ENCODE measurements around the gene ASAP2.

ASAP2 gene

DNA sequence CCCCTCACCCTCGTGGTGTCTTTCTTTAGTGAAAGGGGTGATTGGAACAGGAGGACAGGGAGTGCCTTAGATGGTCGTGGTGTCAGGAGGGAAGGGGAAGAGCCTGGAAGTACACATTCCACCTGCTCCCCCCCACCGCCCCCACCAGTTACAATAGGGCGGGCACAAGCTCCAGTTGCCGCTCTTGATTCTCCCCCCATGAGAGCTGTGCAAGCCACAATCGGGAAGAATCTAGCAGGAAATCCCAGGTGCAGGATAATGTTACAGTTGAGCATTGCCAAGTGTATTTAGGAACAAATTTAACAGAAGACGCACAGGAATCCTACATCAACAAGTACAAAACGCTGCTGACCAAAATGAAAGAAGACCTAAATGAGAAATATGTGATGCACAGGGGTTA is 73.6 kb downstream of the ASAP2 start:
- DNase-seq, result no peak

DNA sequence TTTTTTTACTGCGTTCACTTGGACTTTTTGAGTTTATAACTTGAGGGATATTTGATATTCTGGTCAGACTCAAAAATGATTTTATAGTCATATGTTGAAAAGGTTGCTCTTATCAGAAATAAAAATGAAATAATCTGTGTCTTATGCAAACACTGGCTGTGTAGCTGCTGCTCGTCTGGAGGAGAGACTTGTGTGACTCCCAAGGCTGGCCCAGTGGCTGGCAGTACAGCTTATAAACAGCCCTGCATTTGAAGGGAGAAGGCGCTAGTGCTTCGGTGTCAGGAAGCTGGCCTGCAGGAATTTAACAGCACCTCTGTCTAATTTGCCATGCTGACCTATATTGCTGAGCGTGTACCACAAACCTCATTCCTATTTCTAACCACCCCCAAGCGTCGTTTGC is 74.5 kb downstream of the ASAP2 start:
- no peak for DNase-seq

DNA sequence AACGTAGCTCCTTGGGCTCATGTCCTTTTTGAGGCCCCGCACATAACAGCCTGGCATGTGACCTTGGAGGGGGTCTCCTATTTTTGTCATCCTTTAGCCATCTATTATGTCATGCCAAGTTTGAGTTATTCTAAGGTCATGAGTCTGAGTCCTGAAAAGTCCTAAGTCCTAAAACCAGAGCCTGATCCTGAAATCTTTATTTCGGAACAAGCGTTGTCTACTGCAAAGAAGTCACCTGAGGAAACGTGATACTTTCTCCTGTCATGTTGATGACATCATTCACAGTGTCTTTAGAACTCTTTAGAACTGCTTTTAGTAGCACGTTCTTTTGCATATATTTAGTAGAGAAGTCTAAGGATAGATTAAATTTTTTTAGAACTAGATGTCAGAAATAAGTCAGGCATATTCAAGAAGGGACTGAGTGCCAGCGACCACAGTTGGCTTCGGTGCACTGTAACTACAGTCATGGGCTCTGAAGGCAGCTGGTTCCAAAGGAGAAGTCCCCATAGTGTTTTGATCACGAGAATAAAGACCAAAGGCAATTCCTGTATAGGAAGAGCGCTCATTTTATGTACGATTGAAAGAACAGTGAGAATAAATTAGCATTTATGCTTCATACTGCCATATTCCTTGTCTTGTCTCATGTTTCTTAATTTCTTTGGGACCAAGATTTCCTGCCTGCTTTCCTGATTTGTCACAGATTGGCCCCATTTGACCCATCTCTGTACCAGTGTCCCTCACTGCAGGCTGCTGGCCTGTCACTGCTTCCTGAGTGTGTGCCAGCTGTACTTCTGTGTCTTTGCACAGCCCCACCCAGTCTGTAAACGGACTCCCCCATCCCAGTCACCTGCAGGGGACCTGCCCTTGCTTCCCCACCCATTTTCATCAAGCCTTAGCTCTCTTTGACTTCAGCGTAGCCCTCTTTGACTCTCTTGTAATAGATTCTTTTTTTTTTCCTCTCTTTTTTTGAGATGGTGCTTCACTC is 75.8 kb downstream of the ASAP2 start:
- DNase-seq, result no peak

DNA sequence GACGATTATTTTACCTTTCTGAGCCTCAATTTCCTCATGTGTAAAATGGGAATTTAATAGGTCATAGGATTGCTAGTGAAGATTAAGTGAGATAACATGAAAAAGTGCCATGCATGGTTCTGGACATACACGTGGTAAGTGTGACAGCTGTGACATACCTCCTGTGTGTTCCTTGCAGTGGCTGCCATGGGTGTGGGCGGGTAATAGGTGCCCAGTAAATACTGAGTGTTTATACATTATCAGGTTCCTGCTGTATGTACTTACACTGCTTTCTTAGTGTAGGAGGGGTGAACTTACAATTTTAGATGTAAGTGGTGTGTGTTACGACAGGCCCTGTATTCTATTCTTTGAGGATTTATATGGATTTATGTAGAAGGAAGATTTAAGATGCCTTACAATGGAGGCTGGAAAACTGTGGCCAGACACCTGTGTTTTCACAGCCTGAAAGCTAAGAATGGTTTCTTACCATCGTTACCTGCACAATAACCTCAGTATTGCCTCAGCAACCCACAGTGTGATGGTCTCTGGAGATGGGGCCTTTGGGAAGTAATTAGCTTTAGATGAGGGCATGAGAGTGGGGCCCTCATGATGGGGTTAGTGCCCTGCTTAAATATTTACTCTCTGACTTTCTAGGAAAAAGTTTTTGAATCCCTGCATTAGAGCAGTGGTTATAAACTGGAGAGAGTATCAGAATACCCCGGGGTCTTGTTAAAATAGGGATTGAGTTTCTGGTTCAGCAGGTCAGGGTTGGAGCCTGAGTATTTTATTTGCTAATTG is 78.1 kb downstream of the ASAP2 start:
- DNase-seq, result no peak

DNA sequence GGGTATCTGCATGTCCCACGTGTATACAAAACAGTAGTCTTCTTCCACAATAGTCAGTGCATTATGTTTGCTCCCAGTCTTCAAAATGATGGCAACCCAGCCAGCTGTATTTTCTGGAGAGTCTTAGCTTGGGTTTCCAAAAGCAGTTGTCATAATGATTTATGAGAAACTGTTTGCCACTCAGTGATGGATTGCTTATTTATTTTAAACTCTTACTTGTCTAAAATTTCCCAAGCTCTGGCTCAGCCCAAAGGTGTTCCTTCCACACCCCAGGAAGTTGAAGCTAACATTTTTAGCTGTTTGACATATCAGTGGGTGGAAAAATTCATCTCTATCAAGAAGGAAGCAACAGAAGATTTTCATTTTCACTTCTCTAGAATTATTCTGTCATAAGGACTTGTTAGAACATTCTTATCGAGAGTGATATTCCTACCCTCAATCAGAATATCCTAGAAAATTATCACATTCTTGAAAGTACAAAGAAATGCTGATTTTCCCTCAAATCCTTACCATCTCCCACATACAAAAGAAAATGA is 78.8 kb downstream of the ASAP2 start:
- DNase-seq, result no peak

DNA sequence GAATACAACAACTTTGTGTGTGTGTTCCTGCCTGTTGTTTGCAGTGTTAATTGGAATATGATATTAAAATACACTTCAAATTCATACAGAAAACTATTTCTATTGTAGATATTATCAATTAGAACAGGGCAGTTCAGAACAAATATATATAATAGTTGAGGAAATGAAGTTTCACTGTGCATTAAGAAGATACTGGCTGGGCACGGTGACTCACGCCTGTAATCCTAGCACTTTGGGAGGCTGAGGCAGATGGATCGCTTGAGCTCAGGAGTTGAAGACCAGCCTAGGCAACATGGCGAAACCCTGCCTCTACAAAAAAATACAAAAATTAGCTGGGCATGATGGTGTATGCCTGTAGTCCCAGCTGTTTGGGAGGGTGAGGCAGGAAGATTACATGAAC is 79.3 kb downstream of the ASAP2 start:
- no peak for DNase-seq

DNA sequence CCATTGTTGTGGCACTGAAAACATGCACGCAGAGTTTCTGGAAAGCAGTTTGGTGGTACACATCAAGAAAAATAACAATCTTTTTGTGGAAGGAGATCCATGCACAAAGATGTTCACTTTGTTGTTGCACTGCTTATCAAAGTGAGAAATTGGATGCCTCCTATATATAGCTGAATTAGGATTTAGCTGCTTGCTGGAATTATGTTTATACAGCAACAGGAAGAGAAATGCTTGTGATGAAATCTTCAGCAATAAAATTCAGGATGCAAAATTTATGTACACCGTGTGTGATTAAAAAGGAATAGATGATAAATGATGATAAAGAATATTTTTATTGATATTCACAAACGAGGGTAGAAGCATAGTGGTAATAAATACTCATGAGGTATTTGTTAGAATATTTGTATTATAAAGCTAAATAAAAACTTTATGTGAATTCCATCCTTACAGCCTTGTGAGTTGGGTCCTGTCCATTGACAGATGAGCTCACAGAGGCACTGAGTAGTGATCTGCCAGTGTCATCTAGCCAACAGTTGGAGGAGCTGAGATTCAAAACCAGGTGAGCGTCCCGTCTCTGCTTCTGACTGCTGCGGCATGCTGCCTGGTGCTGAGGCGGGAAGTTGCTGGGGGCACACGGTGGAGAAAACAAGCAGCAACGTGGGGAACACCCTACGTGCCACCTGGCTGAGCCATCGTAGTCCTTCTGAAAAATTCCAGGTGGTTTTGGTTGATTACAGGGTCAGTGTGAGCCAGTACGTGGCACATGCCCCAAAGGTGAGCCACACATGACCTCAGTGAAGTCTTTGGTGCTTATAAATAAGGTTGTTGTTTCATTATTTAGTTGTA is 80.2 kb downstream of the ASAP2 start:
- no peak for DNase-seq

DNA sequence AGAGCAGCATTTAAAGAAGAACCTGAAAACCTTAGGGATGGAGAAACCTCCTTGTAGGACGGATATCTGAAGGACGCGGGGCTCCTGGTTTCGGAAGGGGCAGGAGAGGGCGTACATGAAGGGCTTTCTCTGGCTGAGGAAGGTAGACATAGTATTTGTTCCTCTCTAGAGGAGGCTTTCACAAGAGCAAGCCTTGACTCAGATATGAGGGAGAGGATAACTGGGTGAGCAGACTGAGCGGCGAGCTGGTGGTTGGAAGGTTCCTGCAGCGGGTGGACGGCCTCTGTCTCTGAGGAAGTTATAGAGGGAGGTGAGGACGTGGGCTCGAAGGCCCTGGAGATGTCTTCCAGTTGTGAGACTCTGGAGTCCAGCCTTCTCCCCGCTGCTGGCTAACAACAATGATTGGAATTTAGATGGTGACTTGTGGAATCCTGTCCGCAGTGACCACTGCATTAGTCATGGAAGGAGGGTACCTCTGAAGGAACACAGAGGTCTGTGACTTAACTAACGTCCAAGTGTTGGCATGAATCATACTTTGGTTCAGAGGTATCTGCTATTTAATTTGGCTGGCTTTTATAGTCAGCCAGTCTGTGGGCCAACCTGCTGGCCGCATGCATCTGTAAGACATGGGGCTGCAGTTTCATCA is 80.9 kb downstream of the ASAP2 start:
- no peak for DNase-seq

DNA sequence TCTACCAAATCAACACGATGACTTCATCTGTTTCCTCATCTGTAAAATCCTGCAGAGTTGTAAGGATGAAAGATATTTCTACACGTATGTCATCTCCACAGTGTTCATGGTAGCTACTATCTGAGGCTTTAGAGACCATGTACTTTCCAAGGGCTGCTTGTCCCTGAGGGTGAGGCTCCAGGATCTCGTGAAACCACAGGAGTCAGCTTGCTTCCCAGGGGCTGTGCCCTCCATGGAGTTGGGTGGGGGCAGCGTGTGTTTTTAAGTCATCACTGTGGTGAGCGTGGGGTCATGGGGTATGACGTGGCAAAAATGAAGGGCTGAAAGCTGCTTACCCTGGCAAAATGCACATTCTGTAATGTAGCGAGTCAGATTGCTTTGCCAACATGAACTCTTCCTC is 81.6 kb downstream of the ASAP2 start:
- no peak for DNase-seq

DNA sequence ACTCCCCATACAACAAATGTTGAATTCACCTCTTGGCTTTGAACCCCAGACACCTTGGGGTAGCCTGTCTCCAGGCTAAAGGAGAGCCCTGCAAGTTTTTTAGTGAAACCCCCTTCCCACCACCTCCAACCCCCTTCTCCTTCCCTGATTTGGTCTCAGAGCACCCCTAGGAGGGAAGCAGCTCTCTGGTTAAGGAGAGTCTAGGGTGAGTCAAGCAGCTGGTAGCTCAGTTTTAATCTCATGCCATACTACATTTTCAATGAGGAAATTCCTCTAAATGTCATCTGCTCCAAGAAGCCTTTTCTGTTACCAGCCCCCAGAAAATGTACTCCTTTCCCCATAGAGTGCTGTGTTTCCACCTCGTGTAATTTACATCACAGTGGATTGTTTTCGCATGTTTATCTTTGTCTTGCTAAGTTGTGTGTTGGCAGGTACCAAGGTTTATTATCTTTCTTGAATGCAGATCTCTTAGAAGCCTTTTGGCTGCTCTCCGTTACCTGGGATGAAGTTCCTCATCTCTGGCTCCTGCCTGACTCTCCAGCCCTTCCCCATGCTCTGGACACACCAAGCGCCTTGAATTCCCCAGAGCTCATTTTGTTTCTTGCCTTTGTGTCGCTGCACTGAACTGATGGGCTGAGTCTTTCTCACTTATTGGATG is 82.2 kb downstream of the ASAP2 start:
- no peak for DNase-seq

DNA sequence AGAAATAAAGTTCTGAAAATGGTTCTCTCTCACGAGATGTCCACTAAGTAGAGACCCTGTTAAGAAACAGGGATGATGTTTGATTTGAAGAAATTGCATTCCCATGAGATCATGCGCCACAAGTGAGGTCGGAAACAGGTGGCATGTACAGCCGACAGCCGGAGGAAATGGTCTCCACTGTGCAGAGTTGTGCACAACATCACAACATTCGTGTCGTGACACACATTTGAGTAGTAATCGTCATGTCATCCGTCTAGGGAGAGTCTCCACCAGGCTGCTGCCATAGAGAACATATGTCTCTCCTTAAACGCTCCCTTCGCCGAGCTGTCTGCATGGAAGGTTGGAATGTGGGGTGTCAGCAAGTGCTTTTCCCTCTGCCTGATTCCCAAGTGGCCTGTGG is 84.7 kb downstream of the ASAP2 start:
- DNase-seq, result no peak

DNA sequence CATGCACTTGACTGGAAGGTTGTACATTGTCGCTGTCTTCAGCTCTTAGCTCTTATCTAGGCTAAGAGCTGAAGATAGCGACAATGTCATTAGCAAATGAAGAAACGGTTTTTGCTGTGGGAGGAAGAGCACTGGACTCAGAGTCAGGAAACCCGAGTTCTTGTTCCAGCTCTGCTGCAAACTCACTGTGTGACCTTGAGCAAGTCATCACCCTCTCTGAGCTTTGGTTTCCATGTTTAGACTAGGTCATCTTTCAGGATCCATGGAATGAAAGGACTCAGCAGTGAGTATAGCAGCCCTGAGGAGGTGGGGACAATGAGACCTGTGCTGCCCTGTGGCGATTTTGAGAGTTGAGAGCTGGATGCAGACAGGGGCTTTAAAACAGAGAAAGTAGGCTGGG is 85.3 kb downstream of the ASAP2 start:
- no peak for DNase-seq

DNA sequence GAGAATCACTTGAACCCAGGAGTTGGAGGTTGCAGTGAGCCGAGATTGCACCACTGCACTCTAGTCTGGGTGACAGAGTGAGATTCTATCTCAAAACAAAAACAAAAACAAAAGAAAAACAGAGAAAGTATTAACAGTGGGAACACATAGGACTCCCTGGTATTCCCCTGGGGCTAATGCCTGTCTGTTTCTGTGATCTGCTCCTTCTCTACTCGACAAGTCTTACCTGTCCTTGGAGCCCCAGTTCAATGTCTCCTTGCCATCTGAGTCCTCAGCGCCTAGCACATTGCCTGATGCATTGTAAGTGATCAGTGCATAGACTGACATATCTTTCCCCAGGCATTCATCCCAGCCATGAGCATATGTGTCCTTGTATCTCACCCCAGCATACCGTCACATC is 85.8 kb downstream of the ASAP2 start:
- DNase-seq, result no peak

DNA sequence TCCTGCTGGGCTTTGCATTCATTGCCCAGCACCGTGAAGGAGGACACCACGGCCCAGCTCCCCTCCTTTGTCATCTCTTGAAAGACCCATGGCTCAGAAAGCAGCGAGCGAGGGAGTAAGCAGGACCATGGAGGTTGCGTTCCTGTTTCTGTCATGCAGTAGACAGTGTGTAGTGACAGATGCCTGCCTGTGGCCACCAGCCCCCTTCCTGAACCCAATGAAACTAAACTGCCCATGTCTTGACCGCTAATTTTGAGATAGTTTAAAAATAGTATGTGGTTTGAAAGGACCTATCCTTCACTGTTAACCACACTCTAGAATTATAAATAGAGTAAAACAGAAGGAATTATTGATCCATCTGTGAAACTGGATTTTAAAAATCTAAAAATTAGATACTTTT is 88.2 kb downstream of the ASAP2 start:
- DNase-seq, result no peak

DNA sequence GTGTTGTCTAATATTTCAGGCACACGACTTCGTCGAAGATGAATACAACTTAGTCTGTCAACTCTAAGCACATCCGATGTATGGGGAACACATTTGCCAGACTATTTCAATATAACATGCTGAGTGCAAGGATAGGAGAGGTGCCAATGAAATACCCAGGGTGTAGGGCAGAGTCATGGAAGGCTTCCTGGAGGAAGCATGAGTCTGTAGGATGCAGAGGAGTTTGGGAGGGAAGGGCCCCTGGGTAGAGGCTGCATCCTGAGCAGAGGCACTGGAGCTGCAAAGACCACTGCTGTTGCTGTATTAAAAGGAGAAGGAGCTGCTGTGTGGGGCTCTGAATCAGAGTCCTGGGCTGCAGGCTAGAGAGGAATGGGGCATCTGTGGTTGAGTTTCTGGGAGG is 89.9 kb downstream of the ASAP2 start:
- DNase-seq, result no peak

DNA sequence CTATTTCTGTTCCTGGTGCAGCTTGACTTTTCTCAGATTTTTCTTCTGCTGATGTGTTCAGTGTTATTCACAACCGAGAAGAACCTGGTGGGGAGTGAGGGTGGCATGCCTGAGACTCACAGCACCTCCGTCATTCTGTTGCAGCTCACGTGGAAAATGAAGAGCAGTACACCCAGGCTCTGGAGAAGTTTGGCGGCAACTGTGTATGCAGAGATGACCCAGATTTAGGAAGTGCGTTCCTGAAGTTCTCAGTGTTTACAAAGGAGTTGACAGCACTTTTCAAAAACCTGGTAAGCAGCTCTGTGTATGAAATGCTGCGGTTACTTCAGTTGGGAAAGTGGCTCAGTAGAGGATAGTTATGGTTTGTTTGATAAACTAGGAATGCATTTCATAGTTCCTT is 90.5 kb downstream of the ASAP2 start:
- DNase-seq, result no peak

DNA sequence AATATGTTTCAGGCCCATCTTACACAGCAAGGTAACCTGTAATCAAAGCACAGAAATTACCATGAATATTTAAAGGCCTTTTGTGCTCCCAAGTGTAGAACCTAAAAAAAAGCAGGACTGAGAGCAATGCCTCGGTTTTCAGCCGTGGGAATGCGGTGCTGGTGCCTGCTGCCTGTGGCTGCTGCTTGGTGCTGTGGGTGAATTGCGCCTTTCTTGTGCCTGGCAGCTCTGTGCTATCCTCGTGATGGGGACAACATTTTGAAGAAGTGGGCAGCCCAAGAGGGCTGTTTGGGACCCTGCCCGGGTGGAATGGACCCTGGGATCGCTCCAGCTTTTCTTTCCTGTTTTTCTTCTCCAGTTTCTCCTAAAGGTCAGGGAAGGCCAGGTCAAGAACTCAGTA is 91.2 kb downstream of the ASAP2 start:
- DNase-seq, result no peak

DNA sequence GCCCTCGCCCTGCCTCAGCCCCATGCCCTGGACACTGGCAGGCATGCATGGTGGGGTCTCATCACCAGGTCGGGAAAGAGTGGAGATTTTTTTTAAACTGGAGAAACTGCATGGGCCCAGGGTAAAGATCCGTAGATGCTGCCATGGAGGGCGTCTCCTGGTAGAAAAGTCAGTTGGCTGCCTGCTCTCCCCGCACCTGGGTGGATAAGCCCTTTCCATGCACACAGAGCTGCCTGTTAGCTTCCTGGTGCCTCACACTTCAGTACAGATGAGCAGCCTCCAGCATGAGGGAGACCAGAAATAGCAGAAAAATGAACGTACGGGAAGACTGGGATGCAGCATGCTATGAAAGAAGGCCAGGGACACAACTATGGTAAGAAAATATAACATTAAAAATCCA is 92.0 kb downstream of the ASAP2 start:
- DNase-seq, result no peak

DNA sequence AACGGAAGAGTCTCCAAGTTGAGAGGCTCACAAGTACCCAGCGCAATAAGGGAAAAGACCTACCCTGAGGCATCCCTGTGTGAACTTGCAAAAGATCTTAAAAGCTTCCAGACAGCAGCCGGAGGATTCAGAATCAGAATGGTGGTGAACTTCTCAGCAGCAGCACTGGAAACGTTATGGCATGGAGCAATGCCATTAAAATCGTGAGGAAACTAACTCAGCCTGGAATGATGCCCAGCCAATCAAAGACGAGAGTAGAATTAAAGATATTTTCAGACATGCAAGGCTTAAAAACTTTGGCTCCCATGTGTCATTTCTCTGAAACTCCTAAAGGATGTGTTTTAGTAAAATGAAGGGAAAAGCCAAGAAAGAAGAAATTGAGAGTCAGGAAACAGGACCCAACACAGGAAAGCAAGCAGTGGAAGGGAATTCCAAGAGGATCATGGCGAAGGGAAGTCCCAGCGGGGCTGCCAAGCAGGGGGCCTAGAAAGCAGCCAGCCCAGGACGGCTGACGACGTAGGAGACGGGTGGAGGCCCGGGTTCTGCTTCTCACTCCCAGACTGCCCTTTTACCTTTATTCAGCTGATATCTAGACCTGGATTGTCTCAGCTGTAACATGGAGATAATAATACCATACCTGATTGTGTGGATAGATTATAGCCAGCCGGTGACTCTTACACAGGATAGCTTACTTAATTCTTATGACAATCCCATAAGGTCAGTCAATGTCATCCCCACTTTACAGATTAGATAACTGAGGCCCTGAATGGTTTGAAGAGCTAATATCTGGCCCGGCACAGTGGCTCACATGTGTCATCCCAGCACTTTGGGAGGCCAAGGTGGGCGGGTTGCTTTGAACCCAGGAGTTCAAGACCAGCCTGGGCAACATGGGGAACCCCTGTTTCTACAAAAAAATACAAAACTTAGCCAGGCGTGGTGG is 92.8 kb downstream of the ASAP2 start:
- DNase-seq, result no peak

DNA sequence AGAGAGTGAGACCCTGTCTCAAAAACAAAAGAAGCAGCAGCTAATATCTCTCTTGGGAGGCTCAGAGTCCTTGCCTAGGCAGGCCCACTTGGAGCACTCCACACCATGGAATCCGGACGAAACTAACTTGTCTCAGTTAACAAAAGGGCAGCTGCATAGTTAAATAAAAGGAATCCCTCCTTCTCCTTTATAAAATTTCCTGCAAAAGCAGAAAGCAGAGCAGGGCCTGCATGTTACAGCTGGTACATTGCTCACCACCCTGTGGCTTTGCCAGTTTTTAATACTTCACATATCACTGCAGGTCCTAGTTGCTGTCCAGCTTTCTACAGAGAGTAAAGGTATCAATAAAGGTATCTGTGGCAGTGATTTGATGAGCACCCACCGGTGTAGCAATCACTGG is 93.6 kb downstream of the ASAP2 start:
- DNase-seq, result no peak
